GM21447 (cell line): ENCODE data around the gene MRPL14.

ENCODE experiments used
- ATAC-seq: cut with Tn5 transposase; IDR thresholded peaks from one replicate; pipeline ENCODE4 v1.9.1; 2021; ENCODE audit not compliant: unreplicated experiment

The MRPL14 gene

GRCh38 chr6:44067173-44068139, 59.8 kb downstream of the MRPL14 start:
- ATAC-seq: no peak

GRCh38 chr6:44066394-44067172, 60.7 kb downstream of the MRPL14 start:
- ATAC-seq: no peak

- ATAC-seq: no peak
These were observed 61.7 kb downstream of the MRPL14 start for GRCh38 chr6:44065443-44066140.

GRCh38 chr6:44064948-44065272, 62.3 kb downstream of the MRPL14 start:
- ATAC-seq: no peak

- no peak for ATAC-seq
These were observed 62.9 kb downstream of the MRPL14 start for GRCh38 chr6:44064089-44064947.

- no peak for ATAC-seq
These were observed 63.6 kb downstream of the MRPL14 start for GRCh38 chr6:44063561-44064059.
